ENCODE results near the gene SLCO1B1. TPM values are rescaled to one million over a fixed set of nuclear protein-coding genes. Genes with fewer than 3 reads are reported as not detected.

SLCO1B1 gene
- total RNA-seq, 6 donors from 2014 or later = not detected

- DNase-seq = no peak
- H3K36me3 ChIP-seq = no peaks in the 10 kb centered on the region
- H3K27me3 ChIP-seq = no peaks in the 10 kb centered on the region
- no peak overlapping the region for H3K27ac ChIP-seq
- no peaks in the 10 kb centered on the region for H3K4me1 ChIP-seq
- no peak overlapping the region for H3K4me3 ChIP-seq
- TF ChIP-seq POLR2AphosphoS5 (IDR thresholded peaks at IDR 0.05) (no peak), POLR2A (IDR thresholded peaks at IDR 0.05) (no peak), CTCF (IDR thresholded peaks at IDR 0.05) (no peak), EP300 (IDR thresholded peaks at IDR 0.05) (no peak)
- peaks cover 0 to 9% (median 0%) of the 10 kb centered on the region in 4 donors for H3K9me3 ChIP-seq
- ATAC-seq (ENCODE audit: low FRiP score in 2 of 2) = no peak
Observed at GRCh38 chr12:21264232-21264631, 133.2 kb downstream of the SLCO1B1 start.

- Histone ChIP-seq H3K4me1 (no peaks in the 10 kb centered on the region), H3K4me3 (no peak overlapping the region), H3K36me3 (no peaks in the 10 kb centered on the region), H3K9me3 (peaks cover 0 to 3% (median 0%) of the 10 kb centered on the region in 4 donors), H3K27ac (no peak overlapping the region), H3K27me3 (no peaks in the 10 kb centered on the region)
- WGBS, 2 donors = 35 to 51% methylated on average over 4 of the region's 4 CpGs
- no peak for TF ChIP-seq EP300 (IDR thresholded peaks at IDR 0.05)
- no peak for TF ChIP-seq POLR2A (IDR thresholded peaks at IDR 0.05)
- TF ChIP-seq POLR2AphosphoS5 (IDR thresholded peaks at IDR 0.05) = no peak
- no peak for TF ChIP-seq CTCF (IDR thresholded peaks at IDR 0.05)
- ATAC-seq (ENCODE audit: low FRiP score in 2 of 2) = no peak
- no peak for DNase-seq
Observed at GRCh38 chr12:21265932-21266331, 134.9 kb downstream of the SLCO1B1 start.

- ATAC-seq (ENCODE audit: low FRiP score in 2 of 2) (peak in 1 of 2 donors; percentile 49), DNase-seq (peak in 1 of 2 donors; percentile 24)
- Histone ChIP-seq H3K27me3 (no peaks in the 10 kb centered on the region), H3K4me3 (no peak overlapping the region), H3K36me3 (no peaks in the 10 kb centered on the region), H3K9me3 (no peaks in the 10 kb centered on the region), H3K4me1 (no peaks in the 10 kb centered on the region), H3K27ac (no peak overlapping the region)
- WGBS, 2 donors = 54 to 65% methylated on average over 2 of the region's 2 CpGs
- TF ChIP-seq POLR2A (IDR thresholded peaks at IDR 0.05) (no peak), POLR2AphosphoS5 (IDR thresholded peaks at IDR 0.05) (no peak), EP300 (IDR thresholded peaks at IDR 0.05) (no peak), CTCF (IDR thresholded peaks at IDR 0.05) (no peak)
Observed at GRCh38 chr12:21276826-21277225, 145.8 kb downstream of the SLCO1B1 start.

Other genes starting within 250 kb of the SLCO1B1 start
- 10 to 100 TPM in 1 of 6 donors, 1 to 10 TPM in 4, under 1 TPM in 1; 0.22 to 11.7 (median 3.1) TPM for gene SLCO1A2, start 203.7 kb downstream of the SLCO1B1 start, total RNA-seq
- gene IAPP, start 241.7 kb downstream of the SLCO1B1 start, total RNA-seq = not detected